Gastrocnemius medialis (tissue), 4 donors: ENCODE measurements around the gene BYSL. TPM values are rescaled to one million over a fixed set of nuclear protein-coding genes. Genes with fewer than 3 reads are reported as not detected.

Source experiments
- ATAC-seq, 2 donors: fragments of 150-250 bp; one replicate each; pipeline ENCODE4 v1.9.1; 2016
- DNase-seq, 2 donors: peaks; one replicate each; pipeline ENCODE4 v3.0.0-alpha.2; 2019
- H3K27ac ChIP-seq, 4 donors: fragments of 200-600 bp; sonication (generic); 1 replicate in 1 of 4; 2 replicates in 3 of 4; pipeline ENCODE4 v1.5.1; 2016 to 2018; ENCODE audit warnings: mild to moderate bottlenecking in 2 of 4, moderate library complexity in 1 of 4
- H3K27me3 ChIP-seq, 3 donors: fragments of 200-600 bp; sonication (generic) in 2 of 3; 1 replicate in 1 of 3; 2 replicates in 2 of 3; pipeline versions ENCODE4 v1.5.1 to v1.6.0; 2016 to 2019; ENCODE audit warnings: mild to moderate bottlenecking in 1 of 3, moderate library complexity in 1 of 3
- H3K36me3 ChIP-seq, 2 donors: fragments of 200-600 bp; sonication (generic) in 1 of 2; one replicate each; pipeline ENCODE4 v1.5.1; 2017 to 2018
- H3K4me1 ChIP-seq, 2 donors: fragments of 200-600 bp; sonication (generic) in 1 of 2; one replicate each; pipeline ENCODE4 v1.5.1; 2016 to 2017; ENCODE audit warnings: mild to moderate bottlenecking in 2 of 2
- H3K4me3 ChIP-seq, 4 donors: fragments of 200-600 bp; sonication (generic) in 3 of 4; 1 replicate in 1 of 4; 2 replicates in 3 of 4; pipeline ENCODE4 v1.5.1; 2016 to 2019; ENCODE audit warnings: mild to moderate bottlenecking in 2 of 4
- H3K9me3 ChIP-seq, 3 donors: fragments of 200-600 bp; sonication (generic) in 2 of 3; 1 replicate in 1 of 3; 2 replicates in 2 of 3; pipeline ENCODE4 v1.5.1; 2016 to 2019
- CTCF ChIP-seq, 5 experiments: fragments of 450-650 bp in 3 of 5; fragments of 200-600 bp in 2 of 5; sonication (generic) in 2 of 5; IDR thresholded peaks in 4 of 5; conservative IDR thresholded peaks in 1 of 5; 1 replicate in 4 of 5; 2 replicates in 1 of 5; pipeline ENCODE4 v1.5.1; 2016 to 2019; ENCODE audit warnings: antibody characterized with exemption in 5 of 5, mild to moderate bottlenecking in 3 of 5, moderate library complexity in 3 of 5
- POLR2A ChIP-seq, 2 donors: fragments of 450-650 bp; IDR thresholded peaks; one replicate each; pipeline ENCODE4 v1.6.1; 2017; ENCODE audit warnings: antibody characterized with exemption in 2 of 2, mild to moderate bottlenecking in 2 of 2, moderate library complexity in 2 of 2
- in situ Hi-C, 4 donors: fragments of 200-750 bp; cut with MboI; loops; one replicate each; pipeline versions ENCODE4 v1.15.0 to v1.8.0; 2017; ENCODE audit warnings: low sequenced_read_pairs in 4 of 4
- intact Hi-C: fragments of 100-400 bp; cut with DNase I; formaldehyde crosslinking; loops from one replicate; pipeline ENCODE4 v1.15.1; 2023; ENCODE audit warnings: low total_unique reads
- total RNA-seq, 4 donors: library from RNA; depleted of rRNA; stranded (reverse); fragments of >200 nt; gene quantifications; one replicate each; pipeline versions ENCODE4 v1.1.0 to v1.2.3, GENCODE V29; 2016

The BYSL gene
- total RNA-seq, 4 donors from 2014 or later = 8.0 to 16.6 (median 12.9) TPM

GRCh38 chr6:41935685-41936072 lies 14.4 kb downstream of the BYSL start:
- Histone ChIP-seq H3K36me3 (peaks cover 0 to 53% of the 10 kb centered on the region in 2 donors), H3K27me3 (no peaks in the 10 kb centered on the region), H3K9me3 (no peaks in the 10 kb centered on the region), H3K27ac (peak overlapping the region in 1 of 4 donors; percentile 31), H3K4me3 (no peak overlapping the region), H3K4me1 (peaks cover 10 to 23% of the 10 kb centered on the region in 2 donors)
- DNase-seq (no peak), ATAC-seq (no peak)
- intact Hi-C loops = no loop called here
- in situ Hi-C loops = loop anchor here in 3 of 4 donors (5.0 to 25.0 kb wide), 3 partner anchors 109 to 627 kb away; partner anchors contain the start of gene UBR2 (in 1 of the 3)
- no peak for TF ChIP-seq POLR2A (IDR thresholded peaks at IDR 0.05)
- TF ChIP-seq CTCF (IDR thresholded peaks at IDR 0.05 in 4 of 5, conservative IDR thresholded peaks at IDR 0.05 in 1 of 5) = no peak

GRCh38 chr6:41936073-41936837 lies 15.0 kb downstream of the BYSL start:
- peaks cover 0 to 47% of the 10 kb centered on the region in 2 donors for H3K36me3 ChIP-seq
- ATAC-seq (peak; percentile 83 to 91), DNase-seq (peak; percentile 45 to 82)
- peak overlapping the region in 1 of 4 donors; percentile 31 for H3K27ac ChIP-seq
- no peaks in the 10 kb centered on the region for H3K9me3 ChIP-seq
- peaks cover 16 to 27% of the 10 kb centered on the region in 2 donors for H3K4me1 ChIP-seq
- intact Hi-C loops = no loop called here
- no peak for TF ChIP-seq POLR2A (IDR thresholded peaks at IDR 0.05)
- peak; percentile 62 to 85 (median 80) for TF ChIP-seq CTCF (IDR thresholded peaks at IDR 0.05 in 4 of 5, conservative IDR thresholded peaks at IDR 0.05 in 1 of 5)
- no peak overlapping the region for H3K4me3 ChIP-seq
- in situ Hi-C loops = loop anchor here in 3 of 4 donors (5.0 to 25.0 kb wide), 3 partner anchors 109 to 626 kb away; partner anchors contain the start of gene UBR2 (in 1 of the 3)
- H3K27me3 ChIP-seq = no peaks in the 10 kb centered on the region

- intact Hi-C loops (no loop called here), in situ Hi-C loops (loop anchor here in 3 of 4 donors (5.0 to 25.0 kb wide), 3 partner anchors 107 to 625 kb away; partner anchors contain the start of gene UBR2 (in 1 of the 3))
- no peak for ATAC-seq
- TF ChIP-seq POLR2A (IDR thresholded peaks at IDR 0.05) = no peak
- no peak for TF ChIP-seq CTCF (IDR thresholded peaks at IDR 0.05 in 4 of 5, conservative IDR thresholded peaks at IDR 0.05 in 1 of 5)
- H3K4me3 ChIP-seq = no peak overlapping the region
- peaks cover 22 to 33% of the 10 kb centered on the region in 2 donors for H3K4me1 ChIP-seq
- H3K9me3 ChIP-seq = no peaks in the 10 kb centered on the region
- H3K27me3 ChIP-seq = no peaks in the 10 kb centered on the region
- peaks cover 0 to 35% of the 10 kb centered on the region in 2 donors for H3K36me3 ChIP-seq
- no peak for DNase-seq
- peak overlapping the region in 2 of 4 donors; percentile 20 to 77 for H3K27ac ChIP-seq
These were observed 16.2 kb downstream of the BYSL start for GRCh38 chr6:41937472-41937860.

- no peak for ATAC-seq
These were observed 16.7 kb downstream of the BYSL start for GRCh38 chr6:41937861-41938574.

More at GRCh38 chr6:41937861-41938574, 16.7 kb downstream of the BYSL start:
- DNase-seq = no peak
- H3K27ac ChIP-seq = peak overlapping the region; percentile 20 to 77 (median 34)
- H3K27me3 ChIP-seq = no peaks in the 10 kb centered on the region
- H3K36me3 ChIP-seq = peaks cover 0 to 29% of the 10 kb centered on the region in 2 donors
- peaks cover 23 to 34% of the 10 kb centered on the region in 2 donors for H3K4me1 ChIP-seq
- in situ Hi-C loops (loop anchor here in 3 of 4 donors (5.0 to 25.0 kb wide), 3 partner anchors 107 to 624 kb away; partner anchors contain the start of gene UBR2 (in 1 of the 3)), intact Hi-C loops (no loop called here)
- H3K4me3 ChIP-seq = no peak overlapping the region
- no peaks in the 10 kb centered on the region for H3K9me3 ChIP-seq
- no peak for TF ChIP-seq CTCF (IDR thresholded peaks at IDR 0.05 in 4 of 5, conservative IDR thresholded peaks at IDR 0.05 in 1 of 5)
- no peak for TF ChIP-seq POLR2A (IDR thresholded peaks at IDR 0.05)
